Gastrocnemius medialis (tissue), 4 donors: Measurements from ENCODE around the gene MLXIP.

Source experiments
- POLR2A ChIP-seq, 2 donors: fragments of 450-650 bp; IDR thresholded peaks; one replicate each; pipeline ENCODE4 v1.6.1; 2017; ENCODE audit warnings: antibody characterized with exemption in 2 of 2, mild to moderate bottlenecking in 2 of 2, moderate library complexity in 2 of 2
- TF ChIP-seq, protein P1 (sequence below), 5 experiments: fragments of 450-650 bp in 3 of 5; fragments of 200-600 bp in 2 of 5; sonication (generic) in 2 of 5; IDR thresholded peaks in 4 of 5; conservative IDR thresholded peaks in 1 of 5; 1 replicate in 4 of 5; 2 replicates in 1 of 5; pipeline ENCODE4 v1.5.1; 2016 to 2019; ENCODE audit warnings: antibody characterized with exemption in 5 of 5, mild to moderate bottlenecking in 3 of 5, moderate library complexity in 3 of 5

DNA sequence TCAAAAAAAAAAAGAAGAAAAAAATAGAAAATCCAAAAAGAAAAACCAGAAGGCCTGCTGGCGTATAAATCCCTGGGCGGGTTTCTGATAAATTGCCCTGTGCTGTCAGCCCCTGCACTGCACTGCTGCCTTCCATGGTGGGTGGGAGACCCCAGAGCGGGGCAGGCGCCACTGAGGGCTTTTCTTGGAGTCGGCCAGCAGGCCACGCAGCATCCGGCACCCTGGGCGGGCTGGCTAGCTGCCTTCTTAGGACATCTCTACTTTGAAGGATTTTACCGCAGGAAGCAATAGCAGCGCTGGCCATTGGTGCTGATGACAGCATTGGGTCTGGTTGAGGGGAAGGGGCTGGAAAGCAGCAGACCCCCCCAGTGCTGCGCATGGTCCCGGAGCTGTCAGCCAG is 66.3 kb downstream of the MLXIP start:
- TF ChIP-seq, protein P1, sequence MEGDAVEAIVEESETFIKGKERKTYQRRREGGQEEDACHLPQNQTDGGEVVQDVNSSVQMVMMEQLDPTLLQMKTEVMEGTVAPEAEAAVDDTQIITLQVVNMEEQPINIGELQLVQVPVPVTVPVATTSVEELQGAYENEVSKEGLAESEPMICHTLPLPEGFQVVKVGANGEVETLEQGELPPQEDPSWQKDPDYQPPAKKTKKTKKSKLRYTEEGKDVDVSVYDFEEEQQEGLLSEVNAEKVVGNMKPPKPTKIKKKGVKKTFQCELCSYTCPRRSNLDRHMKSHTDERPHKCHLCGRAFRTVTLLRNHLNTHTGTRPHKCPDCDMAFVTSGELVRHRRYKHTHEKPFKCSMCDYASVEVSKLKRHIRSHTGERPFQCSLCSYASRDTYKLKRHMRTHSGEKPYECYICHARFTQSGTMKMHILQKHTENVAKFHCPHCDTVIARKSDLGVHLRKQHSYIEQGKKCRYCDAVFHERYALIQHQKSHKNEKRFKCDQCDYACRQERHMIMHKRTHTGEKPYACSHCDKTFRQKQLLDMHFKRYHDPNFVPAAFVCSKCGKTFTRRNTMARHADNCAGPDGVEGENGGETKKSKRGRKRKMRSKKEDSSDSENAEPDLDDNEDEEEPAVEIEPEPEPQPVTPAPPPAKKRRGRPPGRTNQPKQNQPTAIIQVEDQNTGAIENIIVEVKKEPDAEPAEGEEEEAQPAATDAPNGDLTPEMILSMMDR (IDR thresholded peaks at IDR 0.05 in 4 of 5, conservative IDR thresholded peaks at IDR 0.05 in 1 of 5): no peak
- no peak for TF ChIP-seq POLR2A (IDR thresholded peaks at IDR 0.05)
